Left hindlimb (tissue), 1 donor: ENCODE measurements around the gene SOD2.
"Not testable (repeated sequence)": the region's sequence is repeated elsewhere in the genome, so short reads cannot be mapped to it uniquely, and the experiment has no call there.

Source experiments
- DNase-seq: peaks from one replicate; pipeline ENCODE4 v3.0.0-alpha.2; 2018

Gene SOD2

DNA sequence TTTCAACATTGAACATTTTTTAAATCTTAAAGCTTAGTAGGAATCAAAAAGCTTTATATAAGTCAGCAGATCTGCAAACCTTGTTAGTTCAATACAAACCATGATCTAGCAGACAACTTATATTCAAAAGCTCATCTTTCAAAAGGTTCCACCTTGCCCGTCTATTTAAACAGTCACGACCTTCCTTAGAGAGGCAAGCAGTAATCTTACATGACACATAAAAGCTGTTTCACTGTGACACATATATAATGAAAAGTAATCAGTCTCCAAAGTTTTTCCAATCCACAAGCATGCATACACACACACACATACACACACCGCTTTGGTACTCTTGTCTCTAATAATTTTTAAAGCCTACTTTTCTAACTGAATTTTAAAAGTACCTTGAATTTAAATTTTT lies 12.9 kb downstream of the SOD2 start:
- no peak for DNase-seq

DNA sequence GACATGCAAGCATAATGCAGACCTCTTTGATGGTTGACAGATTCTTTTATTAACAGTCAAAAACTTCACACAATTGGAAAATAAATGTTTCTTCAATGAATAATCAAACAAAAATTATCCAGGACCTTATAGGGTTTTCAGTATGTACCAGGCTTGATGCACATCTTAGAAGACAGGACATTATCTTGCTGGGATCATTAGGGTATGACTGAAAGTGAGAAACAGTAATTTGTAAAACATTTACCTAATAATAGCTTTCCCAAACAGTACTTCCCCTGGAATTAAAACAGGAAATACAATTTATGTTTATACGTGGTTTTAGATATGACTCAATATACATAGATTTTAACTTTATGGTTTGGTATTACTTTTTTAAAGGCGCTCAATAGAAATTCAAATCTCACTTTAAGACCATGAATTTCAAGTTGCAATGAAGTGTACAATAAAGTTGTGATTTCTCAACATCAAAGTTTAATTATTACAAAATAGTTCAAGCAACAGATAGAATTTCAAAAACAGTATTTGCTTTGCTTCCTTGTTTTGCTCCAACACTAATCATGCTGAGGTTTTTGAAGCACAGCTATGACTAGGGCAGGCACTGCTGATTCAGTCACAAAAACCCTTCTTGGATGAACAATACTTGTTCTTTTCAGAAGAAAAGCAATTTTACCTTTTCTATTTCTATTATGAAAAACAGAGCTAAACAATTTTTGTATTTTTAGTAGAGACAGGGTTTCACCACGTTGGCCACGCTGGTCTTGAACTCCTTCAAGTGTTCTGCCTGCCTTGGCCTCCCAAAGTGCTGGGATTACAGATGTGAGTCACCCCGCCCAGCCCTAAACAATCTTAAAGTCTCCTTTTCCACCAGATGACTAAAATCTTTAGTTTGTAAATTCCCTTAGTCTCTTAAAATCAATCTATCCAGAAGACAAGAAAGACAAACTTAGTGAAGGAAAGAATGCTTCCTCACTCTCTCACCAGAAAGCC lies 13.7 kb downstream of the SOD2 start:
- no peak for DNase-seq

- no peak for DNase-seq
Observed at GRCh38 chr6:159678574-159678973, 14.5 kb downstream of the SOD2 start.

- DNase-seq = no peak
Observed at GRCh38 chr6:159677506-159678165, 15.4 kb downstream of the SOD2 start.

- no peak for DNase-seq
Observed at GRCh38 chr6:159676890-159677505, 16.0 kb downstream of the SOD2 start.

DNA sequence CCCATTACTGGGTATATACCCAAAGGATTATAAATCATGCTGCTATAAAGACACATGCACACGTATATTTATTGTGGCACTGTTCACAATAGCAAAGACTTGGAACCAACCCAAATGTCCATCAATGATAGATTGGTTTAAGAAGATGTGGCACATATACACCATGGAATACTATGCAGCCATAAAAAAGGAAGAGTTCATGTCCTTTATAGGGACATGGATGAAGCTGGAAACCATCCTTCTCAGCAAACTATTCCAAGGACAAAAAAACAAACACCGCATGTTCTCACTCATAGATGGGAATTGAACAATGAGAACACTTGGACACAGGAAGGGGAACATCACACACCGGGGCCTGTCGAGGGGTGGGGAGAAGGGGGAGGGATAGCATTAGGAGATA lies 16.8 kb downstream of the SOD2 start:
- not testable (repeated sequence) for DNase-seq

DNA sequence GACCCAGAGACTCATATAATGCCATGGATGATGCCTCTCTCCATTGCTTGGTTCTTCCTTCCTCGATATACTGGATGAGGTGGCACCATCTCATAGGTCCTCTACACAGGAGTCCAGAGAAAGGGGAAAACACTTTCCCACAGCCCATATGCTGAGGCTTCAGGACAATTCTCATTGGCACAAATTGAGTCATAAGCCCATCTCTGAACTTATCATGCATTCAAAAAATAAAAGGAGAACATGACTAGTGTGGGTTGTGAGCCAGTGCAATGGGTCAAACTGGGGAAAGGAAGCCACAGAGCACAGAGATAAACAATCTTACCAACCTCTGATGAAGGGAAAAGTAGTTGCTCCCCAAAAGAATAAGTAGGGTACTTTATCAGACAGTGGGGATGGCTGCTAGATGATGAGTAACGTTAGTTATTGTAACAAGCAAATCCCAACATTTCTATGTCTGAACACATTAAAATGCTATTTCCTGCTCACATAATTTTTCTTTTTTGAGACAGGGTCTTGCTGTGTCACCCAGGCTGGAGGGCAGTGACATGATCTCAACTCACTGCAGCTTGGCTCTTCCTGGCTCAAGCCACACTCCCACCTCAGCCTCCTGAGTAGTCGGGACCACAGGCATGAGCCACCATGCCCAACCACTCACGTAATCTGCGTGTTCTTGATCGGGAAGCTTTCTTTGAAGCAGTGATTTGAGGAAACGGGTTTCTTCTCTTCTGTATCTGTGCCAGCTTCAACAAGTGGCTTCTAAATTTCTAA lies 27.0 kb downstream of the SOD2 start:
- DNase-seq = no peak

GRCh38 chr6:159663368-159663889 lies 29.6 kb downstream of the SOD2 start:
- not testable (repeated sequence) for DNase-seq

GRCh38 chr6:159661977-159662376 lies 31.1 kb downstream of the SOD2 start:
- DNase-seq = not testable (repeated sequence)

DNA sequence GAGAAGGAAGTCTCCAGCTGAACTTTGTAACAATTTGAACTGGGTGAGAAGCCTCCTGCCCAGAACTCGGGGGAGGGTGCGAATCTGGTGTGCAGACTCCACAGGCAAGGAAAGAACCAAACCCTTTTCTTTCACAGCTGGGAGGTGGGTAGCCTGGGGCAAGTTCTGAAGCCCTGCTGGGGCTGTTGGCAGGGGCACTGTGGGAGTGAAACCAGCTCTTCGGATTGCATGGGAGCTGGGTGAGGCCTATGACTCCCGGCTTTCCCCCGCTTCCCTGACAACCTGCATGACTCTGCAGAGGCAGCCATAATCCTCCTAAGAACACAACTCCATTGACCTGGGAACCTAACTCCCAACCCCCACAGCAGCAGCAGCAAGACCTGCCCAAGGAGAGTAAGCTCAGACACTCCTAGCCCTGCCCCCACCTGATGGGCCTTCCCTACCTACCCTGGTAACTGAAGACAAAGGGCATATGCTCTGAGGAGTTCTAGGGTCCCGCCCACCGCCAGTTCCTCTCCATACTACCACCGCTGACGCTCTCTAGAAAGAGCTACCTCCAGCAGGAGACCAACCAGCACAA lies 37.5 kb downstream of the SOD2 start:
- no peak for DNase-seq

DNA sequence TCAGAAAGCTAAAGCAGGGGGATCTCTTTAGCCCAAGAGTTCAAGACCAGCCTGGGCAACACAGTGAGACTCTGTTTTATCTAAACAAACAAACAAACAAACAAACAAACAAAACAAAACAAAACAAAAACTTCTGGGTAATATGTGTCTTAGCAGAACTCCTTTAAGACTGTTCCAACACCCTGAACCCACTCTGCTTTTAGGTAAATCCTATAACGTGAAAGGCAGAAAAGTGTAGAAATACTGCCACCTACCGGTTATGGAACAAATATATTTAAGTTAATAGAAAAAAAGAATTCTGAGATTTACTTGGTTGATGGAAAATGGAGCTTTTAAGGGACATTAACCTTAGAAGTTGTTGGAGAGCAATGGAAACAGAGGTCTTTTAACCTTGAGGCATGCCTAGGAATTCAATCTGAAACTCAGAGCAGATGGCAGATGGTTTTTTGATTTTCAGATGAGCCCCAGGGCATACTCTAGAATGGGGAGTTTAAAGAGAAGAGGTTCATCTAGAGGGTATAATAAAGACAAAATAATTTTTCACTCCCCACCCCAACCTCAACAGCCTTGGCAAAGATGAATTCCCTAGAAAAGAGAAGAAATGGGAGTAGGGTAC lies 38.5 kb downstream of the SOD2 start:
- no peak for DNase-seq

GRCh38 chr6:159650314-159650713 lies 42.7 kb downstream of the SOD2 start:
- no peak for DNase-seq

- DNase-seq = no peak
Observed at GRCh38 chr6:159649441-159649840, 43.6 kb downstream of the SOD2 start.

DNA sequence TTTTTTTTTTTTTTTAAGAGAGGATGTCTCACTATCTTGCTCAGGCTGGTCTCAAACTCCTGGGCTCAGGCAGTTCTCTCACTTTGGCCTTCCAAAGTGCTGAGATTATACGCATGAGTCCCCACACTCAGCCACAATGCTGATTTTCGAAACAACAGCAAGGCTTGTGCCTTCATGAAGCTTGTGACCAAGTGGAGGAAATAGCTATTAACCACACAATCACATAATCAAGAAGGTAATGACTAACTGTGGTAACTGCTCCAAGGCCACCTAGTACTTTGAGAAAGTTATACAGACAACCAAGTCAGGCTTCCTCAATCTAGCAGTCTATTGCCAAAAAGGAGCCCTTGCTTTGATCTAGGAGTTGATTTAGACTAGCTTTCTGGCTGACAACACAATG lies 46.3 kb downstream of the SOD2 start:
- no peak for DNase-seq

DNA sequence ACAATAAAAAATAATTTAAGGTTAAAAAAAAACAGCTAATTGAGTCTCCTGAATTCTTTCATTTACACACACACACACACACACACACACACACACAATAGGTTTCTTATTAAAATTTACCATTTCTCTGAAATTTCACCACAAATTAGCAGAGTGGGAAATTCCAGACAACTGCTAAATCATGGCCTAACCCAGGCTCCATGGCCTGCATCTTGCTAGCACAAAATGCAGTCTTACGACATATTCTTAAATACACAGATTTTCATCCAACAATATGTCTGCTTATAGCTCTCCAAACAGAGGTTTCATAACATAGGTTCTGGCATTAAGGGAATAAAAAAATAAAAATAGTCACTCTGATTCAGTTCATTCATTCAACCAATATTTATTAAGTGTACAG lies 46.9 kb downstream of the SOD2 start:
- no peak for DNase-seq

GRCh38 chr6:159645640-159646039 lies 47.4 kb downstream of the SOD2 start:
- no peak for DNase-seq
